ENCODE results near the gene KLC3.

Gene KLC3

GRCh38 chr19:45349430-45349941 lies 8.9 kb downstream of the KLC3 start:
- DNase-seq: no peak

- DNase-seq: no peak
Observed at GRCh38 chr19:45350477-45351058, 10.0 kb downstream of the KLC3 start.

- no peak for DNase-seq
Observed at GRCh38 chr19:45351401-45351952, 10.9 kb downstream of the KLC3 start.

GRCh38 chr19:45352062-45352461 lies 11.5 kb downstream of the KLC3 start:
- DNase-seq: no peak

- no peak for DNase-seq
Observed at GRCh38 chr19:45352471-45352870, 11.9 kb downstream of the KLC3 start.

GRCh38 chr19:45352914-45353796 lies 12.6 kb downstream of the KLC3 start:
- DNase-seq: no peak

GRCh38 chr19:45354241-45354842 lies 13.8 kb downstream of the KLC3 start:
- DNase-seq: no peak

GRCh38 chr19:45355402-45355801 lies 14.9 kb downstream of the KLC3 start:
- no peak for DNase-seq

GRCh38 chr19:45355910-45356309 lies 15.4 kb downstream of the KLC3 start:
- no peak for DNase-seq

- DNase-seq: no peak
Observed at GRCh38 chr19:45356760-45357444, 16.4 kb downstream of the KLC3 start.

- DNase-seq: no peak
Observed at GRCh38 chr19:45357445-45357783, 16.9 kb downstream of the KLC3 start.

GRCh38 chr19:45358213-45358792 lies 17.8 kb downstream of the KLC3 start:
- DNase-seq: no peak

- no peak for DNase-seq
Observed at GRCh38 chr19:45361608-45362007, 21.1 kb downstream of the KLC3 start.

- no peak for DNase-seq
Observed at GRCh38 chr19:45362291-45362690, 21.7 kb downstream of the KLC3 start.

- no peak for DNase-seq
Observed at GRCh38 chr19:45363861-45364459, 23.4 kb downstream of the KLC3 start.

- DNase-seq: no peak
Observed at GRCh38 chr19:45364696-45365095, 24.1 kb downstream of the KLC3 start.

GRCh38 chr19:45368127-45368526 lies 27.6 kb downstream of the KLC3 start:
- no peak for DNase-seq

- DNase-seq: no peak
Observed at GRCh38 chr19:45368737-45369340, 28.3 kb downstream of the KLC3 start.

GRCh38 chr19:45370410-45371204 lies 30.1 kb downstream of the KLC3 start, which contains the start of gene ERCC2:
TSS of gene ERCC2 (minus strand) at chr19:45370573. CDS start at chr19:45370540, 33 bp downstream.
- DNase-seq: peak; percentile 98 to 100

GRCh38 chr19:45376045-45376724 lies 35.6 kb downstream of the KLC3 start:
- no peak for DNase-seq
